Measurements from ENCODE around the gene IMPA2.

DNA sequence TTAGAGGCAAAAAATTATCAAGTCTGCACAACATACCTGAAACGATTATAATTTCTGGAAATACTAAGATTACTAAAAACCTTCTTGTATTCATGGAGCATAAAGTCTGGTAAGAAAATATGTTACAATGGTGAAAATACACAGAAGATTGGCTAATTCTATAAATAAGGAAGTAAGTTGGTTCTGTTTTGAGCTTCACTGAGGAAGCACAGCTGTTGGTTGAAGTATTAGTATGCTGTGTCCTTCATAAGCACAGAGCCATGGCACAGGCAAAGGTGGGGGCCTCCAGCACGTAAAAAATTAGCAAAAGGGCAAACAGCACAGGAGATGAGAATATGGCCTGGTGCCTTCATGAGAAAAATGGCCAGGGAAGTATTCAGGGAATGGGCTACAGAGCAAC, 72.0 kb downstream of the IMPA2 start:
- no peak for TF ChIP-seq EZH2phosphoT487 (IDR thresholded peaks at IDR 0.05; ENCODE audit: insufficient read depth, low read depth)
- TF ChIP-seq EZH2 (IDR thresholded peaks at IDR 0.05; ENCODE audit: insufficient read depth, poor library complexity, severe bottlenecking): no peak
